ENCODE data around the gene STK4.

STK4 gene

DNA sequence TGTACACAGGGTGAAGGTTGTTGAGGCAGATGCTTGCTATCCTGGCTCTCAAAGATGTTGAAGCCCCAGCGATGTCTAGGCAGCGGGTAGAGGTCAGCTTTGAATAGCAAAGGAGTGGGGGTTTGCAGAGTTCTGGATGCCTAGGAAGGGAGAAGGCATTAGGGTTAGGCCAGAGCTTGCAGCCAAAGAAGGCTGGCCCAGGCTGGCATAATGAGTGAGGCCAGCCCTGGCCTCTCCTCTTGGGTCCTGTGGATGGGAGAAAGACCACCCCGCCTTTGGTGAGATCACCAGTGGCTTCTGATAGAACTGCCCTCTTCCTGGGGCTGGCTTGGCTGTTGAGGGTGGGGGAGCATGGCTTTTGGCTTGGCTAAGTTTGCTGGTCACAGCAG lies 149.1 kb downstream of the STK4 start:
- Histone ChIP-seq H3K4me1 (ENCODE audit: control insufficient read depth in 2 of 2, insufficient read depth in 1 of 2, low read depth in 1 of 2, low read length in 2 of 2) (peaks cover 0 to 1% of the 10 kb centered on the region in 2 donors), H2BK120ac (ENCODE audit: low read depth, low read length) (no peak overlapping the region), H2BK5ac (ENCODE audit: low read length) (no peak overlapping the region), H3K4ac (ENCODE audit: low read length) (no peak overlapping the region), H4K91ac (ENCODE audit: low read depth, low read length, poor library complexity) (no peak overlapping the region), H3K18ac (ENCODE audit: low read length) (no peak overlapping the region), H3K36me3 (replicated peaks in 1 of 2; ENCODE audit: control insufficient read depth in 2 of 2, insufficient read depth in 2 of 2, low read length in 2 of 2) (no peaks in the 10 kb centered on the region), H3K9ac (ENCODE audit: low read depth, low read length, poor library complexity) (peak overlapping the region; percentile 9), H3K4me3 (ENCODE audit: low read length in 2 of 2) (no peak overlapping the region), H2AK5ac (ENCODE audit: low read depth, low read length) (no peak overlapping the region), H3K79me1 (ENCODE audit: low read depth, low read length) (no peaks in the 10 kb centered on the region), H2BK12ac (ENCODE audit: low read length) (no peak overlapping the region), H3K23ac (ENCODE audit: low read depth, low read length, poor library complexity) (no peak overlapping the region), H2BK15ac (ENCODE audit: low read length) (no peak overlapping the region), H3K14ac (ENCODE audit: low read length) (no peak overlapping the region), H3K27me3 (ENCODE audit: control insufficient read depth in 3 of 3, insufficient read depth in 3 of 3, low read depth in 1 of 3, low read length in 3 of 3) (peaks cover 0 to 32% (median 0%) of the 10 kb centered on the region in 3 experiments), H3K4me2 (ENCODE audit: insufficient read depth, low read length, poor library complexity, severe bottlenecking) (no peak overlapping the region), H2AFZ (ENCODE audit: low read length) (no peak overlapping the region), H4K8ac (ENCODE audit: low read depth, low read length) (peak overlapping the region; percentile 67), H3K27ac (replicated peaks; ENCODE audit: low read length) (no peak overlapping the region), H3K9me3 (replicated peaks in 1 of 2; ENCODE audit: control insufficient read depth in 2 of 2, insufficient read depth in 1 of 2, low read depth in 1 of 2, low read length in 2 of 2) (no peaks in the 10 kb centered on the region)
- no CpG with 5 or more reads among the region's 3 CpGs for WGBS, 2 donors (ENCODE audit: extremely low coverage in 2 of 2, insufficient read length in 2 of 2, insufficient replicate concordance in 1 of 2)
- DNase-seq (ENCODE audit: low spot score) = no peak

GRCh38 chr20:45115829-45116228 lies 149.5 kb downstream of the STK4 start:
- H3K4me3 ChIP-seq (ENCODE audit: low read length in 2 of 2) = no peak overlapping the region
- no peaks in the 10 kb centered on the region for H3K79me1 ChIP-seq (ENCODE audit: low read depth, low read length)
- no peak for DNase-seq (ENCODE audit: low spot score)
- H3K14ac ChIP-seq (ENCODE audit: low read length) = no peak overlapping the region
- H3K27ac ChIP-seq (replicated peaks; ENCODE audit: low read length) = no peak overlapping the region
- no peak overlapping the region for H2BK15ac ChIP-seq (ENCODE audit: low read length)
- H3K4me2 ChIP-seq (ENCODE audit: insufficient read depth, low read length, poor library complexity, severe bottlenecking) = no peak overlapping the region
- peaks cover 0 to 28% (median 0%) of the 10 kb centered on the region in 3 experiments for H3K27me3 ChIP-seq (ENCODE audit: control insufficient read depth in 3 of 3, insufficient read depth in 3 of 3, low read depth in 1 of 3, low read length in 3 of 3)
- H3K4me1 ChIP-seq (ENCODE audit: control insufficient read depth in 2 of 2, insufficient read depth in 1 of 2, low read depth in 1 of 2, low read length in 2 of 2) = peaks cover 0 to 1% of the 10 kb centered on the region in 2 donors
- no peak overlapping the region for H3K4ac ChIP-seq (ENCODE audit: low read length)
- no peak overlapping the region for H3K9ac ChIP-seq (ENCODE audit: low read depth, low read length, poor library complexity)
- WGBS, 2 donors (ENCODE audit: extremely low coverage in 2 of 2, insufficient read length in 2 of 2, insufficient replicate concordance in 1 of 2) = no CpG with 5 or more reads among the region's 4 CpGs
- H3K23ac ChIP-seq (ENCODE audit: low read depth, low read length, poor library complexity) = no peak overlapping the region
- H2AFZ ChIP-seq (ENCODE audit: low read length) = no peak overlapping the region
- no peak overlapping the region for H2AK5ac ChIP-seq (ENCODE audit: low read depth, low read length)
- no peak overlapping the region for H2BK120ac ChIP-seq (ENCODE audit: low read depth, low read length)
- H3K18ac ChIP-seq (ENCODE audit: low read length) = no peak overlapping the region
- no peaks in the 10 kb centered on the region for H3K9me3 ChIP-seq (replicated peaks in 1 of 2; ENCODE audit: control insufficient read depth in 2 of 2, insufficient read depth in 1 of 2, low read depth in 1 of 2, low read length in 2 of 2)
- H4K91ac ChIP-seq (ENCODE audit: low read depth, low read length, poor library complexity) = no peak overlapping the region
- H4K8ac ChIP-seq (ENCODE audit: low read depth, low read length) = no peak overlapping the region
- H2BK5ac ChIP-seq (ENCODE audit: low read length) = no peak overlapping the region
- H3K36me3 ChIP-seq (replicated peaks in 1 of 2; ENCODE audit: control insufficient read depth in 2 of 2, insufficient read depth in 2 of 2, low read length in 2 of 2) = no peaks in the 10 kb centered on the region
- H2BK12ac ChIP-seq (ENCODE audit: low read length) = no peak overlapping the region

DNA sequence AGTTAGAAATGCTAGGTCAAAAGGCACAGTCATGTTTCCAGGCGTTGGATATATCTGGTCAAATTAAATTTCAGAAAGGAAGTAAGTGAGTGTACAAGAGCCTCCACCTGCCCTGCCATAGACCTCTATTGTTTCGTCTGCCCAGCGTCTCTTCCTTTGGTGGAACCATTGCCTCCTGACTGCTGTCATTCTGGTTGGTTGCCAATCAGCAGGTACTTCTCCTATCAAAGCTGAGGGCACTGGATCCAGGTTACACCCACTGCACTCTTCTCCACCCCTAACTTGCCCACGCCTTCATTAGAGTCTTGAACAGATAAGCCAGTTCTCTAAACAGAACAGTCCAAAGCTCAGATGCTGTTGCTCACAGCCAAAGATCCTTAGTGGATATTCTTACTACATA lies 151.3 kb downstream of the STK4 start:
- H2BK120ac ChIP-seq (ENCODE audit: low read depth, low read length) = no peak overlapping the region
- WGBS, 2 donors (ENCODE audit: extremely low coverage in 2 of 2, insufficient read length in 2 of 2, insufficient replicate concordance in 1 of 2) = no CpG with 5 or more reads among the region's 4 CpGs
- H2BK15ac ChIP-seq (ENCODE audit: low read length) = no peak overlapping the region
- no peak overlapping the region for H2AK5ac ChIP-seq (ENCODE audit: low read depth, low read length)
- no peak overlapping the region for H3K14ac ChIP-seq (ENCODE audit: low read length)
- H3K9ac ChIP-seq (ENCODE audit: low read depth, low read length, poor library complexity) = no peak overlapping the region
- H2BK12ac ChIP-seq (ENCODE audit: low read length) = no peak overlapping the region
- H3K4me2 ChIP-seq (ENCODE audit: insufficient read depth, low read length, poor library complexity, severe bottlenecking) = no peak overlapping the region
- H2AFZ ChIP-seq (ENCODE audit: low read length) = no peak overlapping the region
- H3K36me3 ChIP-seq (replicated peaks in 1 of 2; ENCODE audit: control insufficient read depth in 2 of 2, insufficient read depth in 2 of 2, low read length in 2 of 2) = no peaks in the 10 kb centered on the region
- no peak overlapping the region for H3K27ac ChIP-seq (replicated peaks; ENCODE audit: low read length)
- H3K18ac ChIP-seq (ENCODE audit: low read length) = no peak overlapping the region
- no peaks in the 10 kb centered on the region for H3K9me3 ChIP-seq (replicated peaks in 1 of 2; ENCODE audit: control insufficient read depth in 2 of 2, insufficient read depth in 1 of 2, low read depth in 1 of 2, low read length in 2 of 2)
- no peak overlapping the region for H3K23ac ChIP-seq (ENCODE audit: low read depth, low read length, poor library complexity)
- H4K91ac ChIP-seq (ENCODE audit: low read depth, low read length, poor library complexity) = no peak overlapping the region
- H3K4ac ChIP-seq (ENCODE audit: low read length) = no peak overlapping the region
- no peak overlapping the region for H2BK5ac ChIP-seq (ENCODE audit: low read length)
- H3K4me3 ChIP-seq (ENCODE audit: low read length in 2 of 2) = no peak overlapping the region
- H3K4me1 ChIP-seq (ENCODE audit: control insufficient read depth in 2 of 2, insufficient read depth in 1 of 2, low read depth in 1 of 2, low read length in 2 of 2) = peaks cover 0 to 1% of the 10 kb centered on the region in 2 donors
- H3K27me3 ChIP-seq (ENCODE audit: control insufficient read depth in 3 of 3, insufficient read depth in 3 of 3, low read depth in 1 of 3, low read length in 3 of 3) = peaks cover 0 to 27% (median 0%) of the 10 kb centered on the region in 3 experiments
- no peak for DNase-seq (ENCODE audit: low spot score)
- no peak overlapping the region for H4K8ac ChIP-seq (ENCODE audit: low read depth, low read length)
- H3K79me1 ChIP-seq (ENCODE audit: low read depth, low read length) = no peaks in the 10 kb centered on the region

- DNase-seq (ENCODE audit: low spot score) = no peak
- no peaks in the 10 kb centered on the region for H3K9me3 ChIP-seq (replicated peaks in 1 of 2; ENCODE audit: control insufficient read depth in 2 of 2, insufficient read depth in 1 of 2, low read depth in 1 of 2, low read length in 2 of 2)
- no peak overlapping the region for H2BK15ac ChIP-seq (ENCODE audit: low read length)
- no peak overlapping the region for H3K4ac ChIP-seq (ENCODE audit: low read length)
- H3K18ac ChIP-seq (ENCODE audit: low read length) = no peak overlapping the region
- H3K9ac ChIP-seq (ENCODE audit: low read depth, low read length, poor library complexity) = no peak overlapping the region
- H2AFZ ChIP-seq (ENCODE audit: low read length) = no peak overlapping the region
- peaks cover 0 to 1% of the 10 kb centered on the region in 2 donors for H3K4me1 ChIP-seq (ENCODE audit: control insufficient read depth in 2 of 2, insufficient read depth in 1 of 2, low read depth in 1 of 2, low read length in 2 of 2)
- H2BK12ac ChIP-seq (ENCODE audit: low read length) = no peak overlapping the region
- no peak overlapping the region for H4K8ac ChIP-seq (ENCODE audit: low read depth, low read length)
- H3K79me1 ChIP-seq (ENCODE audit: low read depth, low read length) = no peaks in the 10 kb centered on the region
- H3K14ac ChIP-seq (ENCODE audit: low read length) = no peak overlapping the region
- no peak overlapping the region for H2BK120ac ChIP-seq (ENCODE audit: low read depth, low read length)
- H4K91ac ChIP-seq (ENCODE audit: low read depth, low read length, poor library complexity) = no peak overlapping the region
- no peak overlapping the region for H3K4me2 ChIP-seq (ENCODE audit: insufficient read depth, low read length, poor library complexity, severe bottlenecking)
- H3K23ac ChIP-seq (ENCODE audit: low read depth, low read length, poor library complexity) = no peak overlapping the region
- H3K27ac ChIP-seq (replicated peaks; ENCODE audit: low read length) = no peak overlapping the region
- H3K4me3 ChIP-seq (ENCODE audit: low read length in 2 of 2) = no peak overlapping the region
- no CpG with 5 or more reads among the region's 2 CpGs for WGBS, 2 donors (ENCODE audit: extremely low coverage in 2 of 2, insufficient read length in 2 of 2, insufficient replicate concordance in 1 of 2)
- H2AK5ac ChIP-seq (ENCODE audit: low read depth, low read length) = no peak overlapping the region
- no peaks in the 10 kb centered on the region for H3K36me3 ChIP-seq (replicated peaks in 1 of 2; ENCODE audit: control insufficient read depth in 2 of 2, insufficient read depth in 2 of 2, low read length in 2 of 2)
- peaks cover 0 to 27% (median 0%) of the 10 kb centered on the region in 3 experiments for H3K27me3 ChIP-seq (ENCODE audit: control insufficient read depth in 3 of 3, insufficient read depth in 3 of 3, low read depth in 1 of 3, low read length in 3 of 3)
- no peak overlapping the region for H2BK5ac ChIP-seq (ENCODE audit: low read length)
Measured at GRCh38 chr20:45118028-45118427, 151.7 kb downstream of the STK4 start.

Data from neuronal stem cell (in vitro differentiated cells).